Esophagus squamous epithelium (tissue), 5 donors: Measurements from ENCODE around the gene ANKRD34C. TPM values are rescaled to one million over a fixed set of nuclear protein-coding genes. Genes with fewer than 3 reads are reported as not detected.

Experiments
- DNase-seq: peaks from one replicate; lab custom pipeline; 2025; lab: John Stamatoyannopoulos, UW
- H3K27ac ChIP-seq, 4 donors: fragments of 200-600 bp; sonication (generic); one replicate each; pipeline ENCODE4 v1.5.1; 2016 to 2019; ENCODE audit warnings: mild to moderate bottlenecking in 1 of 4
- H3K27me3 ChIP-seq, 4 donors: fragments of 200-600 bp; sonication (generic); 1 replicate in 3 of 4; 2 replicates in 1 of 4; pipeline versions ENCODE4 v1.5.1 to v1.6.0; 2017 to 2021; ENCODE audit warnings: antibody characterized with exemption in 1 of 4
- H3K36me3 ChIP-seq, 3 donors: fragments of 200-600 bp; sonication (generic); one replicate each; pipeline ENCODE4 v1.5.1; 2016 to 2019
- H3K4me1 ChIP-seq, 3 donors: fragments of 200-600 bp; sonication (generic); one replicate each; pipeline ENCODE4 v1.5.1; 2017 to 2019
- H3K4me3 ChIP-seq, 4 donors: fragments of 200-600 bp; sonication (generic); 1 replicate in 3 of 4; 2 replicates in 1 of 4; pipeline ENCODE4 v1.5.1; 2016 to 2019; ENCODE audit warnings: mild to moderate bottlenecking in 2 of 4, moderate library complexity in 1 of 4
- H3K9me3 ChIP-seq, 3 donors: fragments of 200-600 bp; sonication (generic); one replicate each; pipeline ENCODE4 v1.5.1; 2016 to 2019
- POLR2A ChIP-seq, 4 donors: fragments of 450-650 bp; IDR thresholded peaks; one replicate each; pipeline ENCODE4 v1.6.1; 2017; ENCODE audit warnings: antibody characterized with exemption in 4 of 4, mild to moderate bottlenecking in 4 of 4, moderate library complexity in 3 of 4
- WGBS, 2 donors: methylation state at CpG; one replicate each; pipeline ENCODE4 v1.1.5; 2018; 5-methylcytosine and 5-hydroxymethylcytosine counted together
- intact Hi-C: fragments of 100-400 bp; cut with DNase I; formaldehyde crosslinking; loops from one replicate; pipeline ENCODE4 v1.15.0; 2022
- total RNA-seq, 4 donors: library from RNA; depleted of rRNA; stranded (reverse); fragments of >200 nt; gene quantifications; one replicate each; pipeline ENCODE4 v1.1.0, GENCODE V29; 2016
- TF ChIP-seq, protein P1 (sequence below), 6 experiments: fragments of 450-650 bp in 4 of 6; fragments of 200-600 bp in 2 of 6; sonication (generic) in 2 of 6; IDR thresholded peaks; one replicate each; pipeline ENCODE4 v1.5.1; 2016 to 2019; ENCODE audit warnings: antibody characterized with exemption in 6 of 6, mild to moderate bottlenecking in 4 of 6, moderate library complexity in 4 of 6
- donor health status: DM: yes; HTN: yes; CAD: no.

Gene ANKRD34C
- total RNA-seq, 4 donors from 2014 or later, result not detected

- TF ChIP-seq, protein P1, sequence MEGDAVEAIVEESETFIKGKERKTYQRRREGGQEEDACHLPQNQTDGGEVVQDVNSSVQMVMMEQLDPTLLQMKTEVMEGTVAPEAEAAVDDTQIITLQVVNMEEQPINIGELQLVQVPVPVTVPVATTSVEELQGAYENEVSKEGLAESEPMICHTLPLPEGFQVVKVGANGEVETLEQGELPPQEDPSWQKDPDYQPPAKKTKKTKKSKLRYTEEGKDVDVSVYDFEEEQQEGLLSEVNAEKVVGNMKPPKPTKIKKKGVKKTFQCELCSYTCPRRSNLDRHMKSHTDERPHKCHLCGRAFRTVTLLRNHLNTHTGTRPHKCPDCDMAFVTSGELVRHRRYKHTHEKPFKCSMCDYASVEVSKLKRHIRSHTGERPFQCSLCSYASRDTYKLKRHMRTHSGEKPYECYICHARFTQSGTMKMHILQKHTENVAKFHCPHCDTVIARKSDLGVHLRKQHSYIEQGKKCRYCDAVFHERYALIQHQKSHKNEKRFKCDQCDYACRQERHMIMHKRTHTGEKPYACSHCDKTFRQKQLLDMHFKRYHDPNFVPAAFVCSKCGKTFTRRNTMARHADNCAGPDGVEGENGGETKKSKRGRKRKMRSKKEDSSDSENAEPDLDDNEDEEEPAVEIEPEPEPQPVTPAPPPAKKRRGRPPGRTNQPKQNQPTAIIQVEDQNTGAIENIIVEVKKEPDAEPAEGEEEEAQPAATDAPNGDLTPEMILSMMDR (IDR thresholded peaks at IDR 0.05), result peak in 5 of 6 experiments; percentile 4 to 44 (median 20)
- peak in 2 of 4 donors; percentile 37 to 53 for TF ChIP-seq POLR2A (IDR thresholded peaks at IDR 0.05)
- no peak for DNase-seq
- H3K4me3 ChIP-seq, result peak within 1 kb of the TSS; percentile 61 to 96 (median 85)
- H3K27me3 ChIP-seq, result peaks cover 0 to 23% (median 0%) of the 10 kb centered on the region in 4 donors
- H3K4me1 ChIP-seq, result peaks cover 7 to 60% (median 26%) of the 10 kb centered on the region in 3 donors
- intact Hi-C loops, result no loop called here
- WGBS, 2 donors, result 1% methylated on average over 15 of the region's 76 CpGs; no CpG with 5 or more reads in 1 of the 2 donors
- no peaks in the 10 kb centered on the region for H3K9me3 ChIP-seq
- H3K36me3 ChIP-seq, result peaks cover 0 to 34% (median 4%) of the 10 kb centered on the region in 3 donors
- peak within 1 kb of the TSS; percentile 45 to 82 (median 78) for H3K27ac ChIP-seq
These were observed 28.7 kb downstream of the ANKRD34C start, which contains the start of gene TMED3 for GRCh38 chr15:79310985-79311900. Gene TMED3 (plus strand): TSS chr15:79311112. CDS start chr15:79311250, 138 bp downstream.

- 52 to 54% methylated on average over 7 of the region's 8 CpGs for WGBS, 2 donors
- Histone ChIP-seq H3K9me3 (no peaks in the 10 kb centered on the region), H3K4me1 (peaks cover 7 to 68% (median 26%) of the 10 kb centered on the region in 3 donors), H3K36me3 (peaks cover 0 to 42% (median 4%) of the 10 kb centered on the region in 3 donors), H3K27ac (peak overlapping the region in 3 of 4 donors; percentile 76 to 82 (median 81)), H3K4me3 (peak overlapping the region; percentile 61 to 96 (median 85)), H3K27me3 (peaks cover 0 to 21% (median 0%) of the 10 kb centered on the region in 4 donors)
- DNase-seq, result no peak
- TF ChIP-seq POLR2A (IDR thresholded peaks at IDR 0.05), result no peak
- TF ChIP-seq, protein P1 (IDR thresholded peaks at IDR 0.05), result no peak
- intact Hi-C loops, result no loop called here
These were observed 29.5 kb downstream of the ANKRD34C start for GRCh38 chr15:79311901-79312553.

DNA sequence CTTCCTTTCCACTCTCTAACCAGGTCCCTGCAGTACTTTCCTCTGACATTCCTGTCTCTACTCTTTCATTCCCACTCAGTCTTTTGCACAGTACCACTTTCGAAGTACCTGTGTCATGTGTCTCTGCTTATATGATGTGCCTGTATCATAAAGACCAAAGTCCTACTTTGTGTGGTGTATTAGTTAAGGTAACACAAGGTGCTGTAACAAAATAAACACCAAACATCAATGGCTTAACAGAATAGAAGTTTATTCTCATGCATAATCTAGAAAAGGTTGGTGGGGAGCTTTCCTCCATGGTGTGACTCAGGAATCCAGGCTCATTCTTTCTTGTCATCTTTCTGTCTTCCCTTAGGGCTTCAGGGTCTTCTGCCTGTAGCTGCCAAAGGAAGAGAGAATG lies 31.7 kb downstream of the ANKRD34C start:
- DNase-seq, result no peak
- Histone ChIP-seq H3K27me3 (peaks cover 0 to under 1% (median 0%) of the 10 kb centered on the region in 4 donors), H3K4me3 (no peak overlapping the region), H3K9me3 (no peaks in the 10 kb centered on the region), H3K4me1 (peaks cover 7 to 68% (median 26%) of the 10 kb centered on the region in 3 donors), H3K27ac (peak overlapping the region; percentile 78 to 85 (median 84)), H3K36me3 (peaks cover 7 to 64% (median 9%) of the 10 kb centered on the region in 3 donors)
- WGBS, 2 donors, result 100% methylated on average over 1 of the region's 1 CpG
- TF ChIP-seq POLR2A (IDR thresholded peaks at IDR 0.05), result no peak
- TF ChIP-seq, protein P1 (IDR thresholded peaks at IDR 0.05), result no peak
- intact Hi-C loops, result no loop called here

GRCh38 chr15:79314811-79315210 lies 32.3 kb downstream of the ANKRD34C start:
- DNase-seq, result no peak
- Histone ChIP-seq H3K27ac (peak overlapping the region; percentile 78 to 85 (median 84)), H3K9me3 (no peaks in the 10 kb centered on the region), H3K36me3 (peaks cover 7 to 70% (median 9%) of the 10 kb centered on the region in 3 donors), H3K27me3 (no peaks in the 10 kb centered on the region), H3K4me3 (no peak overlapping the region), H3K4me1 (peaks cover 7 to 68% (median 26%) of the 10 kb centered on the region in 3 donors)
- WGBS, 2 donors, result 27 to 61% methylated on average over 6 of the region's 6 CpGs
- no peak for TF ChIP-seq POLR2A (IDR thresholded peaks at IDR 0.05)
- TF ChIP-seq, protein P1 (IDR thresholded peaks at IDR 0.05), result no peak
- intact Hi-C loops, result no loop called here
